Panc1 (cell line): ENCODE results near the gene CLEC16A. TPM values are rescaled to one million over a fixed set of nuclear protein-coding genes. Genes with fewer than 3 reads are reported as not detected.
"Not testable (repeated sequence)": the region's sequence is repeated elsewhere in the genome, so short reads cannot be mapped to it uniquely, and the experiment has no call there.

Experiments
- ATAC-seq: fragments of 200-7000 bp; cut with Tn5 transposase; 2 replicates; pipeline ENCODE4 v1.9.1; 2020; ENCODE audit warnings: mild to moderate bottlenecking, moderate library complexity
- BruUV-seq: library from RNA; stranded (reverse); fragments of 400-500 nt; replicated peaks from 2 replicates; lab custom pipeline; 2021; lab: Mats Ljungman, UMichigan
- CTCF ChIA-PET: fragments of 300-600 bp; sonication (Branson Sonifier 250); formaldehyde crosslinking; loops from one replicate; lab custom pipeline; 2022; ENCODE audit warnings: antibody characterized with exemption; lab: Charles Lee
- POLR2A ChIA-PET: fragments of 300-600 bp; sonication (Branson Sonifier 250); formaldehyde crosslinking; loops from one replicate; lab custom pipeline; 2022; ENCODE audit warnings: antibody characterized with exemption; lab: Charles Lee
- DNase-seq: peaks from one replicate; pipeline ENCODE4 v3.0.0-alpha.2; 2010; ENCODE audit warnings: low read depth, low spot score
- H3K27ac ChIP-seq: 2 replicates; pipeline ENCODE4 v1.5.1; 2011; ENCODE audit warnings: mild to moderate bottlenecking, low read length, inconsistent platforms
- H3K27me3 ChIP-seq: fragments of 200-500 bp; sonication (Bioruptor generic); 2 replicates; pipeline ENCODE4 v1.6.0; 2014; ENCODE audit warnings: low read length, inconsistent platforms; ENCODE audit not compliant: control insufficient read depth, insufficient read depth
- H3K36me3 ChIP-seq: fragments of 200-500 bp; sonication (Bioruptor generic); 2 replicates; pipeline ENCODE4 v1.5.1; 2014; ENCODE audit warnings: inconsistent platforms, mild to moderate bottlenecking, low read length, moderate library complexity; ENCODE audit not compliant: control insufficient read depth, insufficient read depth
- H3K4me1 ChIP-seq: 2 replicates; pipeline ENCODE4 v1.5.1; 2011; ENCODE audit warnings: inconsistent platforms, mild to moderate bottlenecking, low read length, moderate library complexity; ENCODE audit not compliant: control insufficient read depth, insufficient read depth
- H3K4me3 ChIP-seq, 2 experiments: 2 replicates each; pipeline ENCODE4 v1.5.1; 2011 to 2012; ENCODE audit warnings: low read depth in 2 of 2, low read length in 2 of 2, mild to moderate bottlenecking in 2 of 2, inconsistent platforms in 1 of 2, moderate library complexity in 1 of 2
- H3K9me3 ChIP-seq: fragments of 200-500 bp; sonication (Bioruptor generic); 2 replicates; pipeline ENCODE4 v1.5.1; 2014; ENCODE audit warnings: low read depth, mild to moderate bottlenecking, inconsistent platforms, low read length, moderate library complexity; ENCODE audit not compliant: control insufficient read depth, insufficient read depth
- POLR2AphosphoS5 ChIP-seq: IDR thresholded peaks from 2 replicates; pipeline ENCODE4 v1.6.1; 2012; ENCODE audit warnings: mild to moderate bottlenecking, low read depth, low read length, moderate library complexity
- SIN3A ChIP-seq: IDR thresholded peaks from 2 replicates; pipeline ENCODE4 v1.6.1; 2012; ENCODE audit warnings: low read depth, mild to moderate bottlenecking, low read length, moderate library complexity, borderline replicate concordance; ENCODE audit not compliant: insufficient read depth
- TCF7L2 ChIP-seq: IDR thresholded peaks from 2 replicates; pipeline ENCODE4 v1.6.1; 2011; ENCODE audit warnings: mild to moderate bottlenecking, low read depth, low read length, inconsistent platforms
- in situ Hi-C: cut with HindIII; loops from 2 replicates; pipeline ENCODE4 v1.10.0; 2016; ENCODE audit warnings: low sequenced_read_pairs, low pct_unique_long_range_greater_than_20kb
- intact Hi-C: fragments of 100-400 bp; cut with micrococcal nuclease; formaldehyde crosslinking; loops from one replicate; pipeline ENCODE4 v1.10.0; 2022; ENCODE audit not compliant: unreplicated experiment
- total RNA-seq: library from RNA; stranded (reverse); gene quantifications from one replicate; pipeline ENCODE4 v1.2.1, GENCODE V29; 2021; ENCODE audit not compliant: unreplicated experiment
- TF ChIP-seq, protein P1 (sequence below), 2 experiments: IDR thresholded peaks; 2 replicates each; pipeline ENCODE4 v1.6.1; 2011 to 2012; ENCODE audit warnings: low read depth in 2 of 2, control low read depth in 1 of 2, low read length in 1 of 2, mild to moderate bottlenecking in 1 of 2, moderate library complexity in 1 of 2; ENCODE audit not compliant: insufficient read depth in 1 of 2
- TF ChIP-seq, protein P2 (sequence below): fragments of 450-650 bp; IDR thresholded peaks from 2 replicates; pipeline ENCODE4 v1.5.1; 2017; ENCODE audit warnings: mild to moderate bottlenecking

The CLEC16A gene
- total RNA-seq, 1 experiment from 2014 or later = 21.0 TPM

GRCh38 chr16:10966129-10966528 is 21.8 kb downstream of the CLEC16A start:
- POLR2A ChIA-PET = no interaction called here
- BruUV-seq = no TSS peak

GRCh38 chr16:10966559-10966958 is 22.2 kb downstream of the CLEC16A start:
- POLR2A ChIA-PET = interaction anchor here (0.7 kb wide), 1 partner anchor 289 kb away, joined by 3 read pairs; no protein-coding TSS in a partner anchor
- intact Hi-C loops = loop anchor here (10.0 kb wide), 2 partner anchors 388 to 418 kb away; no protein-coding TSS in a partner anchor
- H3K4me1 ChIP-seq, H3K27ac ChIP-seq, H3K36me3 ChIP-seq, H3K4me3 ChIP-seq, DNase-seq, BruUV-seq, in situ Hi-C loops, H3K9me3 ChIP-seq, ATAC-seq, H3K27me3 ChIP-seq: not testable (repeated sequence)
- CTCF ChIA-PET = interaction anchor here (0.5 kb wide), 1 partner anchor 101 kb away, joined by 3 read pairs; no protein-coding TSS in a partner anchor

More at GRCh38 chr16:10966129-10966528, 21.8 kb downstream of the CLEC16A start:
- Histone ChIP-seq H3K9me3 (no peaks in the 10 kb centered on the region), H3K27me3 (no peaks in the 10 kb centered on the region), H3K36me3 (no peaks in the 10 kb centered on the region), H3K4me1 (no peaks in the 10 kb centered on the region), H3K27ac (no peak overlapping the region), H3K4me3 (no peak overlapping the region)
- TF ChIP-seq TCF7L2 (no peak), POLR2AphosphoS5 (no peak), SIN3A (no peak)
- TF ChIP-seq, protein P1, sequence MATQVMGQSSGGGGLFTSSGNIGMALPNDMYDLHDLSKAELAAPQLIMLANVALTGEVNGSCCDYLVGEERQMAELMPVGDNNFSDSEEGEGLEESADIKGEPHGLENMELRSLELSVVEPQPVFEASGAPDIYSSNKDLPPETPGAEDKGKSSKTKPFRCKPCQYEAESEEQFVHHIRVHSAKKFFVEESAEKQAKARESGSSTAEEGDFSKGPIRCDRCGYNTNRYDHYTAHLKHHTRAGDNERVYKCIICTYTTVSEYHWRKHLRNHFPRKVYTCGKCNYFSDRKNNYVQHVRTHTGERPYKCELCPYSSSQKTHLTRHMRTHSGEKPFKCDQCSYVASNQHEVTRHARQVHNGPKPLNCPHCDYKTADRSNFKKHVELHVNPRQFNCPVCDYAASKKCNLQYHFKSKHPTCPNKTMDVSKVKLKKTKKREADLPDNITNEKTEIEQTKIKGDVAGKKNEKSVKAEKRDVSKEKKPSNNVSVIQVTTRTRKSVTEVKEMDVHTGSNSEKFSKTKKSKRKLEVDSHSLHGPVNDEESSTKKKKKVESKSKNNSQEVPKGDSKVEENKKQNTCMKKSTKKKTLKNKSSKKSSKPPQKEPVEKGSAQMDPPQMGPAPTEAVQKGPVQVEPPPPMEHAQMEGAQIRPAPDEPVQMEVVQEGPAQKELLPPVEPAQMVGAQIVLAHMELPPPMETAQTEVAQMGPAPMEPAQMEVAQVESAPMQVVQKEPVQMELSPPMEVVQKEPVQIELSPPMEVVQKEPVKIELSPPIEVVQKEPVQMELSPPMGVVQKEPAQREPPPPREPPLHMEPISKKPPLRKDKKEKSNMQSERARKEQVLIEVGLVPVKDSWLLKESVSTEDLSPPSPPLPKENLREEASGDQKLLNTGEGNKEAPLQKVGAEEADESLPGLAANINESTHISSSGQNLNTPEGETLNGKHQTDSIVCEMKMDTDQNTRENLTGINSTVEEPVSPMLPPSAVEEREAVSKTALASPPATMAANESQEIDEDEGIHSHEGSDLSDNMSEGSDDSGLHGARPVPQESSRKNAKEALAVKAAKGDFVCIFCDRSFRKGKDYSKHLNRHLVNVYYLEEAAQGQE (IDR thresholded peaks at IDR 0.05; ENCODE audit: insufficient read depth in 1 of 2, low read depth in 2 of 2, low read length in 1 of 2) = no peak
- TF ChIP-seq, protein P2, sequence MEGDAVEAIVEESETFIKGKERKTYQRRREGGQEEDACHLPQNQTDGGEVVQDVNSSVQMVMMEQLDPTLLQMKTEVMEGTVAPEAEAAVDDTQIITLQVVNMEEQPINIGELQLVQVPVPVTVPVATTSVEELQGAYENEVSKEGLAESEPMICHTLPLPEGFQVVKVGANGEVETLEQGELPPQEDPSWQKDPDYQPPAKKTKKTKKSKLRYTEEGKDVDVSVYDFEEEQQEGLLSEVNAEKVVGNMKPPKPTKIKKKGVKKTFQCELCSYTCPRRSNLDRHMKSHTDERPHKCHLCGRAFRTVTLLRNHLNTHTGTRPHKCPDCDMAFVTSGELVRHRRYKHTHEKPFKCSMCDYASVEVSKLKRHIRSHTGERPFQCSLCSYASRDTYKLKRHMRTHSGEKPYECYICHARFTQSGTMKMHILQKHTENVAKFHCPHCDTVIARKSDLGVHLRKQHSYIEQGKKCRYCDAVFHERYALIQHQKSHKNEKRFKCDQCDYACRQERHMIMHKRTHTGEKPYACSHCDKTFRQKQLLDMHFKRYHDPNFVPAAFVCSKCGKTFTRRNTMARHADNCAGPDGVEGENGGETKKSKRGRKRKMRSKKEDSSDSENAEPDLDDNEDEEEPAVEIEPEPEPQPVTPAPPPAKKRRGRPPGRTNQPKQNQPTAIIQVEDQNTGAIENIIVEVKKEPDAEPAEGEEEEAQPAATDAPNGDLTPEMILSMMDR = no peak
- in situ Hi-C loops (no loop called here), intact Hi-C loops (loop anchor here (10.0 kb wide), 2 partner anchors 389 to 419 kb away; no protein-coding TSS in a partner anchor)
- DNase-seq (no peak), ATAC-seq (no peak)
- CTCF ChIA-PET = interaction anchor here (0.5 to 1.4 kb wide), 3 partner anchors 10 to 289 kb away, joined by 3 to 4 read pairs (median 4); no protein-coding TSS in a partner anchor

- intact Hi-C loops = loop anchor here (10.0 kb wide), 2 partner anchors 387 to 417 kb away; no protein-coding TSS in a partner anchor
- H3K36me3 ChIP-seq = no peaks in the 10 kb centered on the region
- no peak overlapping the region for H3K4me3 ChIP-seq
- TF ChIP-seq SIN3A = no peak
- TF ChIP-seq TCF7L2 = no peak
- TF ChIP-seq, protein P1 (IDR thresholded peaks at IDR 0.05; ENCODE audit: insufficient read depth in 1 of 2, low read depth in 2 of 2, low read length in 1 of 2) = no peak
- no peak for TF ChIP-seq POLR2AphosphoS5
- TF ChIP-seq, protein P2 = no peak
- BruUV-seq = no TSS peak
- in situ Hi-C loops = no loop called here
- no peak overlapping the region for H3K27ac ChIP-seq
- DNase-seq (no peak), ATAC-seq (no peak)
- no peaks in the 10 kb centered on the region for H3K9me3 ChIP-seq
- H3K27me3 ChIP-seq = no peaks in the 10 kb centered on the region
- POLR2A ChIA-PET = no interaction called here
- CTCF ChIA-PET = interaction anchor here (0.6 to 1.0 kb wide), 2 partner anchors 214 to 288 kb away, joined by 4 to 7 read pairs; partner anchors contain the start of gene SOCS1
- no peaks in the 10 kb centered on the region for H3K4me1 ChIP-seq
Observed at GRCh38 chr16:10967986-10968385, 23.6 kb downstream of the CLEC16A start.
